HEK293T (cell line): Measurements from ENCODE around the gene SUPT4H1.

Experiments
- CTCF ChIA-PET: fragments of 350-600 bp; formaldehyde crosslinking; extraction: SDS; loops from one replicate; lab custom pipeline; 2021; ENCODE audit warnings: antibody characterized with exemption, inconsistent platforms; lab: Yijun Ruan, JAX
- POLR2A ChIA-PET: fragments of 350-600 bp; formaldehyde crosslinking; extraction: SDS; loops from one replicate; lab custom pipeline; 2020; ENCODE audit warnings: antibody characterized with exemption, inconsistent platforms; lab: Yijun Ruan, JAX
- DNase-seq: peaks from one replicate; pipeline ENCODE4 v3.0.0; 2012; ENCODE audit warnings: mixed read lengths; ENCODE audit errors: extremely low spot score
- ARNT ChIP-seq: fragments of 450-650 bp; IDR thresholded peaks from 2 replicates; pipeline ENCODE4 v1.6.1; 2017; ENCODE audit warnings: mild to moderate bottlenecking
- BHLHE40 ChIP-seq: fragments of 450-650 bp; IDR thresholded peaks from 2 replicates; pipeline ENCODE4 v1.6.1; 2016; ENCODE audit warnings: mild to moderate bottlenecking, moderate library complexity, borderline replicate concordance
- CTBP1 ChIP-seq: fragments of 450-650 bp; IDR thresholded peaks from 2 replicates; pipeline ENCODE4 v1.6.1; 2016; ENCODE audit warnings: borderline replicate concordance
- ELF4 ChIP-seq: fragments of 450-650 bp; IDR thresholded peaks from 2 replicates; pipeline ENCODE4 v1.6.1; 2017; ENCODE audit warnings: antibody characterized with exemption
- FOXA1 ChIP-seq: fragments of 450-650 bp; IDR thresholded peaks from 2 replicates; pipeline ENCODE4 v1.6.1; 2016; ENCODE audit warnings: mild to moderate bottlenecking
- FOXK2 ChIP-seq: fragments of 450-650 bp; IDR thresholded peaks from 2 replicates; pipeline ENCODE4 v1.6.1; 2016; ENCODE audit warnings: mild to moderate bottlenecking
- FOXM1 ChIP-seq: fragments of 450-650 bp; IDR thresholded peaks from 2 replicates; pipeline ENCODE4 v1.6.1; 2017; ENCODE audit warnings: mild to moderate bottlenecking, borderline replicate concordance
- HDGF ChIP-seq: fragments of 450-650 bp; IDR thresholded peaks from 2 replicates; pipeline ENCODE4 v1.6.1; 2017; ENCODE audit warnings: antibody characterized with exemption, borderline replicate concordance
- L3MBTL2 ChIP-seq: fragments of 450-650 bp; conservative IDR thresholded peaks from 2 replicates; pipeline ENCODE4 v1.6.1; 2016; ENCODE audit warnings: mild to moderate bottlenecking
- LEF1 ChIP-seq: fragments of 450-650 bp; IDR thresholded peaks from 2 replicates; pipeline ENCODE4 v1.6.1; 2017; ENCODE audit warnings: mild to moderate bottlenecking, borderline replicate concordance
- NFRKB ChIP-seq: fragments of 450-650 bp; IDR thresholded peaks from 2 replicates; pipeline ENCODE4 v1.6.1; 2016; ENCODE audit warnings: mild to moderate bottlenecking, moderate library complexity
- SP1 ChIP-seq: fragments of 450-650 bp; IDR thresholded peaks from 2 replicates; pipeline ENCODE4 v1.6.1; 2017
- SUZ12 ChIP-seq: fragments of 450-650 bp; IDR thresholded peaks from 2 replicates; pipeline ENCODE4 v1.6.1; 2016; ENCODE audit warnings: mild to moderate bottlenecking
- TARDBP ChIP-seq: fragments of 450-650 bp; IDR thresholded peaks from 2 replicates; pipeline ENCODE4 v1.6.1; 2016
- ZNF384 ChIP-seq: fragments of 450-650 bp; IDR thresholded peaks from 2 replicates; pipeline ENCODE4 v1.6.1; 2016
- TF ChIP-seq, protein P1 (sequence below): fragments of 450-650 bp; IDR thresholded peaks from 2 replicates; pipeline ENCODE4 v1.6.1; 2016

The SUPT4H1 gene

GRCh38 chr17:58328195-58329034, 23.6 kb downstream of the SUPT4H1 start, which contains the start of gene TSPOAP1:
TSPOAP1 (minus strand) TSS chr17:58328795; CDS start chr17:58327920, 875 bp downstream.
- CTCF ChIA-PET = interaction anchor here (1.1 kb wide), 1 partner anchor 11 kb away, joined by 8 read pairs; no protein-coding TSS in a partner anchor
- no peak for DNase-seq
- TF ChIP-seq TARDBP = no peak
- no peak for TF ChIP-seq FOXK2
- no peak for TF ChIP-seq LEF1
- no peak for TF ChIP-seq FOXA1
- TF ChIP-seq BHLHE40 = no peak
- TF ChIP-seq HDGF = no peak
- no peak for TF ChIP-seq ELF4
- no peak for TF ChIP-seq FOXM1
- TF ChIP-seq NFRKB = no peak
- TF ChIP-seq ZNF384 = no peak
- TF ChIP-seq CTBP1 = no peak
- POLR2A ChIA-PET = interaction anchor here (1.3 kb wide), 1 partner anchor 24 kb away, joined by 7 read pairs; the partner anchor contains the start of gene SUPT4H1

GRCh38 chr17:58327363-58328194, 24.4 kb downstream of the SUPT4H1 start:
- ChIA-PET POLR2A (interaction anchor here (1.3 kb wide), 1 partner anchor 24 kb away, joined by 7 read pairs; the partner anchor contains the start of gene SUPT4H1), CTCF (interaction anchor here (1.1 kb wide), 1 partner anchor 10 kb away, joined by 8 read pairs; no protein-coding TSS in a partner anchor)
- DNase-seq = no peak
- TF ChIP-seq, protein P1, sequence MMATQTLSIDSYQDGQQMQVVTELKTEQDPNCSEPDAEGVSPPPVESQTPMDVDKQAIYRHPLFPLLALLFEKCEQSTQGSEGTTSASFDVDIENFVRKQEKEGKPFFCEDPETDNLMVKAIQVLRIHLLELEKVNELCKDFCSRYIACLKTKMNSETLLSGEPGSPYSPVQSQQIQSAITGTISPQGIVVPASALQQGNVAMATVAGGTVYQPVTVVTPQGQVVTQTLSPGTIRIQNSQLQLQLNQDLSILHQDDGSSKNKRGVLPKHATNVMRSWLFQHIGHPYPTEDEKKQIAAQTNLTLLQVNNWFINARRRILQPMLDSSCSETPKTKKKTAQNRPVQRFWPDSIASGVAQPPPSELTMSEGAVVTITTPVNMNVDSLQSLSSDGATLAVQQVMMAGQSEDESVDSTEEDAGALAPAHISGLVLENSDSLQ = no peak
- TF ChIP-seq FOXK2 (no peak), ZNF384 (no peak), SUZ12 (no peak)

- CTCF ChIA-PET = interaction anchor here (0.6 to 1.7 kb wide), 2 partner anchors 9 to 49 kb away, joined by 3 to 10 read pairs; no protein-coding TSS in a partner anchor
- POLR2A ChIA-PET = interaction anchor here (0.9 to 1.9 kb wide), 4 partner anchors 25 to 100 kb away, joined by 3 to 7 read pairs (median 6); partner anchors contain the start of genes RNF43 and SUPT4H1
- DNase-seq = no peak
- TF ChIP-seq TARDBP = no peak
- TF ChIP-seq CTBP1 = no peak
- TF ChIP-seq NFRKB = no peak
- no peak for TF ChIP-seq ARNT
- TF ChIP-seq LEF1 = no peak
- no peak for TF ChIP-seq L3MBTL2
- TF ChIP-seq, protein P1 = no peak
- TF ChIP-seq FOXM1 = no peak
Measured at GRCh38 chr17:58326609-58327362, 25.2 kb downstream of the SUPT4H1 start.

- ChIA-PET CTCF (interaction anchor here (1.7 kb wide), 1 partner anchor 9 kb away, joined by 10 read pairs; no protein-coding TSS in a partner anchor), POLR2A (interaction anchor here (0.9 to 1.9 kb wide), 3 partner anchors 26 to 101 kb away, joined by 3 to 7 read pairs (median 4); partner anchors contain the start of genes RNF43 and SUPT4H1)
- TF ChIP-seq NFRKB (no peak), L3MBTL2 (no peak), ARNT (no peak), CTBP1 (no peak), FOXK2 (no peak), ELF4 (no peak)
- no peak for DNase-seq
Measured at GRCh38 chr17:58325976-58326468, 26.0 kb downstream of the SUPT4H1 start.

DNA sequence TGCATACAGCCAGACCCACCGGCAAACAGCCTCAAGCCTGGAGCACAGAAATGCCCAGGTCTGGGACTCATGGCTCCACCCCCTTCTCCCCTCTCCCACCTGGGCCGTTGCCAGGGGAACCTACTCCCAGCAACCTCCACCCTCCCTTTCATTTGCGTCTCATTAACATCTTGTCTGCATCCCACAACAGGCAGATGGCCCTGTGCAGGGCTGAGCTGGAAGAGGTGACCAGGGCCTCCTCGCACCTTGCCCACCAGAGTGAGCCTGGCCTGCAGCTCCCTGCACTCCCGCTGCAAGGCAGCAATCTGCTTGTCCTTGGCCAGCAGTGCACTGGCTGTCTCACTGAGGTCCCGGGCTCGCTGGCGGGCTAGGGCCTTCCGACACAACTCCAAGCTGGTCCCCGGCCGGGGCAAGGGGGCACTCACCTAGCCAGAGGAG, 26.7 kb downstream of the SUPT4H1 start:
- no peak for DNase-seq
- TF ChIP-seq SUZ12 (no peak), ZNF384 (no peak), SP1 (no peak), L3MBTL2 (no peak), ARNT (no peak), ELF4 (no peak), FOXK2 (no peak), TARDBP (no peak), BHLHE40 (no peak), LEF1 (no peak), HDGF (no peak), FOXM1 (no peak), CTBP1 (no peak), FOXA1 (no peak)
- TF ChIP-seq, protein P1 = no peak
- CTCF ChIA-PET = interaction anchor here (1.7 kb wide), 1 partner anchor 8 kb away, joined by 10 read pairs; no protein-coding TSS in a partner anchor
- POLR2A ChIA-PET = interaction anchor here (1.9 kb wide), 1 partner anchor 27 kb away, joined by 7 read pairs; the partner anchor contains the start of gene SUPT4H1
